NCI-H2171 treated with DMSO at 0.1 percent for 48 hours (cell line): ENCODE measurements around the gene MED27.

Source experiments
- DNase-seq: peaks from one replicate; lab custom pipeline; 2025; lab: John Stamatoyannopoulos, UW

The MED27 gene

GRCh38 chr9:131835151-131835910 lies 244.3 kb downstream of the MED27 start:
- DNase-seq: no peak

GRCh38 chr9:131834721-131835120 lies 244.9 kb downstream of the MED27 start:
- no peak for DNase-seq

GRCh38 chr9:131833906-131834305 lies 245.8 kb downstream of the MED27 start:
- DNase-seq: no peak

GRCh38 chr9:131833083-131833482 lies 246.6 kb downstream of the MED27 start:
- DNase-seq: no peak

- no peak for DNase-seq
Observed at GRCh38 chr9:131831380-131832165, 248.1 kb downstream of the MED27 start.

GRCh38 chr9:131827821-131828369 lies 251.8 kb downstream of the MED27 start:
- DNase-seq: no peak

GRCh38 chr9:131826966-131827525 lies 252.6 kb downstream of the MED27 start:
- DNase-seq: no peak

- DNase-seq: no peak
Observed at GRCh38 chr9:131826053-131826452, 253.6 kb downstream of the MED27 start.

- no peak for DNase-seq
Observed at GRCh38 chr9:131824953-131825495, 254.6 kb downstream of the MED27 start.

GRCh38 chr9:131824155-131824594 lies 255.5 kb downstream of the MED27 start:
- no peak for DNase-seq

- DNase-seq: no peak
Observed at GRCh38 chr9:131823701-131824146, 255.9 kb downstream of the MED27 start.

- peak; percentile 45 for DNase-seq
Observed at GRCh38 chr9:131818089-131818488, 261.6 kb downstream of the MED27 start.

GRCh38 chr9:131817627-131818026 lies 262.0 kb downstream of the MED27 start:
- DNase-seq: peak; percentile 99

GRCh38 chr9:131817073-131817472 lies 262.6 kb downstream of the MED27 start:
- DNase-seq: no peak

- DNase-seq: peak; percentile 100
Observed at GRCh38 chr9:131815970-131816873, 263.4 kb downstream of the MED27 start.

GRCh38 chr9:131814707-131815106 lies 265.0 kb downstream of the MED27 start:
- no peak for DNase-seq

GRCh38 chr9:131813116-131813515 lies 266.6 kb downstream of the MED27 start:
- no peak for DNase-seq

GRCh38 chr9:131812116-131812790 lies 267.4 kb downstream of the MED27 start:
- no peak for DNase-seq

GRCh38 chr9:131811405-131811804 lies 268.3 kb downstream of the MED27 start:
- no peak for DNase-seq

GRCh38 chr9:131810351-131811170 lies 269.1 kb downstream of the MED27 start:
- DNase-seq: peak; percentile 100
